ENCODE data around the gene CEACAM8. TPM values are rescaled to one million over a fixed set of nuclear protein-coding genes. Genes with fewer than 3 reads are reported as not detected.
"Not testable (repeated sequence)": the region's sequence is repeated elsewhere in the genome, so short reads cannot be mapped to it uniquely, and the experiment has no call there.

Gene CEACAM8
- under 1 TPM; 0.11 to 0.54 (median 0.30) TPM for polyA plus RNA-seq (ENCODE audit: insufficient read depth in 1 of 5, insufficient read length in 5 of 5, low replicate concordance in 1 of 5)
- long read RNA-seq, donor 1: 0 reads
- long read RNA-seq, donor 2: 0 reads
- long read RNA-seq, donor 3: 0 reads
- long read RNA-seq, donor 4: 0 reads
- long read RNA-seq, donor 5: 0 reads
- long read RNA-seq, donor 6: 0 reads
- long read RNA-seq, donor 7: 0 reads
- long read RNA-seq, donor 8: 0 reads

DNA sequence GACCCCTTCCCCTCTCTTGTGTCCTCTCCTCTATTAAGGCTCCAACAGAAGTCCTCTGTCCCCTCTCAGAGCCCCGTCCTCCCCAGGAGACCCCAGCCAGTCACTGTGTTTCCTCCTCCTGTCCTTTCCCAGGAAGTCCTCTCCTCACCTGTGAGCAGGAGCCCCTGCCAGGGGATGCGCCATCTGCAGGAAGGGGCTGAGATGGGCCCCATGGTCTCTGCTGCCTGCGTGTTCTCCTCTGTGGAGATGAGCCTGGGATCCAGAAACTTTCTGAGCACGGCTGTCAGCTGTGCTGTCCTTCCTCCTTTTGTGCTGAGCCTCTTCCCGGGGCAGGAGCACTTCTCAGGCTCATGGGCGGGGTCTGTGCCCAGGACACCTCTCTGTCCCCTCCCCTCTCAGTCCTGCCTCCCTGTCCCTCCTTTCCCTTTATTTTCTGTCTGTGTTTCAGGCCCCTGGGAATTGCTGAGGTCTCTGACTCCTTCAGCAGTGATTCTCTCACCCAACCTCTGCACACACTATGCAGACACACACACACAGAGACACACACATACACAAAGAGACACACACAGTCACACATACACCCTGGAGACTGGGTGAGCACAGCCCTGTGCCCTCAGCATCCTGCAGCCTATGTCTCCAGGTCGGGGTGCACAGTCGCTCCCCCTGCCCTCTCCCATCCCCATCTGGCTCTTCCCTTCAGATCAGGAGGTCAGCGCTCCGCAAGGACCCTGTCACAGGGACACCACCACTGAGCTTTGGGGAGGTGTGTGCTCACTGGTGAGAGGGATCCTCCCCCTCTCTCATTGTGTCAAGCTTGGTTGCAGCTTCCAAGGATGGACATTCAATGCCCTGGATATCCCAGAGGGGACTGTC lies at the start of gene CEACAM8:
CEACAM8 (minus strand) TSS at position 308 of the 873 bp plus-strand sequence; CDS start at position 212, 96 bp downstream.
- no peak for DNase-seq

DNA sequence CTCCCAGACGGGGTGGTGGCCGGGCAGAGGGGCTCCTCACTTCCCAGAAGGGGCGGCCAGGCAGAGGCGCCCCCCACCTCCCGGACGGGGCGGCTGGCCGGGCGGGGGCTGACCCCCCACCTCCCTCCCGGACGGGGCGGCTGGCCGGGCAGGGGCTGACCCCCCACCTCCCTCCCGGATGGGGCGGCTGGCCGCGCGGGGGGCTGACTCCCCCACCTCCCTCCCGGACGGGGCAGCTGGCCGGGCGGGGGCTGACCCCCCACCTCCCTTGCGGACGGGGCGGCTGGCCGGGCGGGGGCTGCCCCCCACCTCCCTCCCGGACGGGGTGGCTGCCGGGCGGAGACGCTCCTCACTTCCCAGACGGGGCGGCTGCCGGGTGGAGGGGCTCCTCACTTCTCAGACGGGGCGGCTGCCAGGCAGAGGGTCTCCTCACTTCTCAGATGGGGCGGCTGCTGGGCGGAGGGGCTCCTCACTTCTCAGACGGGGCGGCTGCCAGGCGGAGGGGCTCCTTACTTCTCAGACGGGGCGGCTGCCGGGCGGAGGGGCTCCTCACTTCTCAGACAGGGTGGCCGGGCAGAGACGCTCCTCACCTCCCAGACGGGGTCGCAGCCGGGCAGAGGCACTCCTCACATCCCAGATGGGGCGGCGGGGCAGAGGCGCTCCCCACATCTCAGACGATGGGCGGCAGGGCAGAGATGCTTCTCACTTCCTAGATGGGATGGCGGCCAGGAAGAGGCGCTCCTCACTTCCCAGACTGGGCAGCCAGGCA lies 44.8 kb upstream of the CEACAM8 start:
- not testable (repeated sequence) for DNase-seq

DNA sequence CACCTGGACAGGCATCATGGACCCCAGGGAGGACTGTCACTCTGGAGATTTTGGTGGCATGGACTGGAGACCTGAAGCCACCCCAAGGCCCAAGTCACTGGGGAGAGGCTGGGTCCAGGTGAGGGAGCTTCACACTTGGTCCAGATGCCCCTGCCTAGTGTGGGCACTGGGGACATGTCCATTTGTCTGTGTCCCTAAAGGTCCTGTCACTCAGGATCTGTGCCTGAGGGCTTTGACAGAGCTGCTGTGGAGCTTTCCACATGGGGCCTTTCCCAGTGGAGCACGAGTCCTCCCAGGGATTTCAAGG lies 40.5 kb upstream of the CEACAM8 start:
- DNase-seq: no peak

DNA sequence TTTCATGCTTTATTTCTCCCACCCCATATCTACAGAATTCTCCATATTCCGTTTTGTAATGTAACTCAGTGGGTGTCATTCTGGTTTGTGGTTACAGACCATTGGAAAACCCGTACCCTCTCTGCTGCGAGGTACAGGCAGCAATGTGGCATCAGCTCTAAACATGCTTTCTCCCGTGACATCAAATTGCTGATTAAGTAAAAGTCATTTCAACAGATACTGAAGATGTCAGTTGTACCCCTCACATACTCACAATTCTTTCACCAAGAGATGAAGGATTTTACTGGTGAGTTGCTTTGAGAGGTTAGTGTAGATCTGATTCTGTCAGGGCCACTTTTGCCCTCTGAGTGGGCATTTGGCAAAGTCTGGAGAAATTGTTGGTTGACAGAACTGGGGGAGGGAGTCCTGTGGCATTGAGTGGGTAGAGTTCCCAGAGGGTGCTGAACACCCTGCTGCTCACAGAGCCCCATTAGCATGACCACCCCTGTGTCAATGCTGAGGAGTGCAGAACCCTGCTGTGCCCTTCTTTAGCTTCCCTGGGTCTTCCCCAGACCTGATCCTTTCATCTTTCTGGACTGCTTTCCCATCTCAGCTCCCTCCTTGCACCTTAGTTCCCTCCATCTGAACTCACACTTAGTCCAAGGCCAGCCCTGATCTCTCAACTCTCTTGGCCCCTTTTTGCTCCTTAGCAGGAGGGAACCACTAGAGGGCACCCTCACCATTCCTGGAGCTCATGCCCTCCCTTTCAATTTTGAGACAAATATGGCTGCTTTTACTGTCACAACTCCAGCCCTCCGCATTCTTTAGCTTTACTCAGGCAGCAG lies 39.9 kb upstream of the CEACAM8 start:
- DNase-seq: no peak

DNA sequence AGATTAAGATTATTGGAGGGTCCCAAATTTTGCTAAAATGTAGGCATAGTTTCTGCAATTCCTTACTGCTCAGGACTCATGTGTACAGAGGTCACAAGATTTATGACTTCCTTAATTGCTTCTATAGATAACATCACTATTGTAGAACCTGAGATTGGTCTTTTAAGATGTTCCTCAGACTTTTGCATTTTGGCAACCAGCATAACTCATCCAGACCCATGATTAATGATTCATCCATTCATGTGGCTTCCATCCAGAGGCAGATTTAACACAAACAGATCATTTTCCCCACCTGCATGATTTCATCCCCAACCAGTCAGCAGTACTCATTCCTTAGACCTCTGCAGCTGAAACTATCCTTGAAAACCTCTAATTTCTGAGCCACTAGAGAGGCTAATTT lies 34.5 kb upstream of the CEACAM8 start:
- no peak for DNase-seq

DNA sequence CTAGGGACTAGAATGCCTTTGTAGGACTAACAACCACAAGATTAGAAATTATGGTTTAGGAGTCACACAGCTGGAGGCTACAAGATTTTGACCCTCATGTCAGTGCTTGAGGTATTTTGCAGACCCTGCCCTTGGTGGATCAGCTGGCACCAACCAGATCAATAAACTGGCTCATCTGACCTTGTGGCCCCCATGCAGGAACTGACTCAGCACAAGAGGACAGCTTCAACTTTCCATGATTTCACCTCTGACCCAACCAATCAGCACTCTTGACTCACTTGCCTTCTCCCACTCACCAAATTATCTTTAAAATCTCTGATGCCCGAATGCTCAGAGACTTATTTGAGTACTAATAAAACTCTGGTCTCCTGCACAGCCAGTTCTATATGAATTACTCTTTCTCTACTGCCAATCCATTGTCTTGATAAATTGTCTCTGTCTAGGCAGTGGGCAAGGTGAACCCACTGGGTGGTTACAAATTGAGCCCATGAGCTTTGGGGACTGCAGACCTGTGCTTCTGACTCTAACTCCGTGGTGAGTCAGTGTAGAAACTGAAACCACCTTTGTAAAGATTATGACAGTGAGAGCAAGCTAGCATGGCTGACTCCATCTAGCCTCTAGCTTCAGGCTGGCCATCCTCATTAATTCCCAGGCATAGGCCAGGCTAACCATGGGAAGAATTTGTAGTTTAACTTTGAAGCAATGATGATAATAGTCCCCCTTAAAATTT lies 33.9 kb upstream of the CEACAM8 start:
- no peak for DNase-seq

DNA sequence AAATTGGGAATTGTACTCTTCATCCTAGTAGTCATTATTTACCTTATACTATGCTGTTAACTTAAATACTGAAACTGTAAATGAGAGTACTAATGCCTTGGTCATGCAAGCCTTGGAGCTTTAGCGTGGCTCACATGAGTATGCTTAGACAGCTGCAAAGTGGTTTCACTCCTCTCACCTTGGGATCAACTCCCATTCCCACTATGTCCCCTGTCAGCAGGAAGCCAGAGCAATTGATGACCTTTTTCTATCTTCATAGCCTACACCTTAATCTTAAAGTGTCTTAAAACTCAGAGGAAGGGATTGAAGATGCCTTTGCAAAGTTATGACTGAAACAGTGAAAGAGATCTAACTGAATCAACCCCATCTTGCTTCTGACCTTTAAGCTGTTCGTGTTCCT lies 33.2 kb upstream of the CEACAM8 start:
- no peak for DNase-seq

DNA sequence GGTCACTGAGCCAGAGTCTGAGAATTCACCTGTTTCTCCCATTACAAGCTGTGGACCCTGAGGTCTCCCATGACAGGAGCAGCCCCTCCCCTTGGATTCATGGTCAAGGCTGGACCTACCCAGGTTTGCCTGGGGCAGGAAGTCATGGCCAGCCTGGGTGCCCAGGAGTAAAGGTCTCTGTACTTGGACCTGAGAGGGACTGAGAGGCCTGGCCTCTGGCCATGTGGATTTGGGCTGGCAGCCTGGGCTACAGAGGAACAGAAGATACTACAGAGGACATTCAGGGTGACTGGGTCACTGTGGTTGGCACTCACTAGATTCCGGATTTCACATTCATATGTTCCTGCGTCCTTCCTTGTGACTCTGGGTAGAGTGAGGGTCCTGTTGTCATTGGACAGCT lies 31.5 kb upstream of the CEACAM8 start:
- no peak for DNase-seq

DNA sequence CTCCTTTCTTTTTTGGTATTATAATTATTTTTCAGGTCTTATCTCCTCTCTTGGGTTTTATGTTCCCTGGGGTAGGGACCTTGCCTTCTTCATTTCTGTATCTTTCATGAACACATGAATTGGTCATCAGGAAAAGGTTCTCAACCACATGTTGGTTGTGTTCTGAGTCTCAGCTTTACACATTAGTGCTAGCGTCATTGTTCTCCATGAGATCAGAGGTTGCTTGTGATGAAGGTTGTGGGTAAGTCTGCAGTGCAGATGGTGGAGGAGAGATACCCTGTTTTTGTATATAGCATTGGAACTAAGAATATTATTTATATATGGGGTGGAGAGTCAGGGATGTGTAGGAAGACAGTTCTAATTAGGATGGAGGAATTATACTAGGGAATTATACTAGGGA lies 24.5 kb upstream of the CEACAM8 start:
- no peak for DNase-seq

DNA sequence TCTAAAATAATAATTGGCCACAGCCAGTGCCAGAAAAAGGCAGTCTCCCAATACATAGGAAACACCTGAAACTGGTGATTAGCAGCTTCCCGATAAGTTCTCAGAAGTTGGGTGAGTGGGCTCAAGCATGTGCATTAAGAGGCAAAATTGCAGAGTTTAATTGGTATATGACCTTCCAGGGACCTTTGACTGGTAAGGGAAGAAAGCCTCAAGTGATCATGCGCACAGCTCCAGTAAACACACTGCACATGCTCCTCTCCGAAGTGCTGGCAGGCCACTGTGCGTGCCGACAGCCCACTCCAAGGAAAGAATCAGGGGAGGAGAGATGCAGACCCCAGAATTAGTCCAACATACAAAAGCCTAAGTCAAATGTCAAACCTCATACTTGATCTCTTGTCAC lies 18.9 kb upstream of the CEACAM8 start:
- DNase-seq: no peak

DNA sequence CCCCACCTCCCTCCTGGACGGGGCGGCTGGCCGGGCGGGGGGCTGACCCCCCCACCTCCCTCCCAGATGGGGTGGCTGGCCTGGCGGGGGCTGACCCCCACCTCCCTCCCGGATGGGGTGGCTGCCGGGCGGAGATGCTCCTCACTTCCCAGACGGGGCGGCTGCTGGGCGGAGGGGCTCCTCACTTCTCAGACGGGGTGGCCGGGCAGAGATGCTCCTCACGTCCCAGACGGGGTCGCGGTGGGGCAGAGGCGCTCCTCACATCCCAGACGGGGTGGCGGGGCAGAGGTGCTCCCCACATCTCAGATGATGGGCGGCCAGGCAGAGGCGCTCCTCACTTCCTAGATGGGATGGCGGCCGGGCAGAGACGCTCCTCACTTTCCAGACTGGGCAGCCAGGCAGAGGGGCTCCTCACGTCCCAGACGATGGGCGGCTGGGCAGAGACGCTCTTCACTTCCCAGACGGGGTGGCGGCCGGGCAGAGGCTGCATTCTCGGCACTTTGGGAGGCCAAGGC lies 15.7 kb upstream of the CEACAM8 start:
- DNase-seq: not testable (repeated sequence)

DNA sequence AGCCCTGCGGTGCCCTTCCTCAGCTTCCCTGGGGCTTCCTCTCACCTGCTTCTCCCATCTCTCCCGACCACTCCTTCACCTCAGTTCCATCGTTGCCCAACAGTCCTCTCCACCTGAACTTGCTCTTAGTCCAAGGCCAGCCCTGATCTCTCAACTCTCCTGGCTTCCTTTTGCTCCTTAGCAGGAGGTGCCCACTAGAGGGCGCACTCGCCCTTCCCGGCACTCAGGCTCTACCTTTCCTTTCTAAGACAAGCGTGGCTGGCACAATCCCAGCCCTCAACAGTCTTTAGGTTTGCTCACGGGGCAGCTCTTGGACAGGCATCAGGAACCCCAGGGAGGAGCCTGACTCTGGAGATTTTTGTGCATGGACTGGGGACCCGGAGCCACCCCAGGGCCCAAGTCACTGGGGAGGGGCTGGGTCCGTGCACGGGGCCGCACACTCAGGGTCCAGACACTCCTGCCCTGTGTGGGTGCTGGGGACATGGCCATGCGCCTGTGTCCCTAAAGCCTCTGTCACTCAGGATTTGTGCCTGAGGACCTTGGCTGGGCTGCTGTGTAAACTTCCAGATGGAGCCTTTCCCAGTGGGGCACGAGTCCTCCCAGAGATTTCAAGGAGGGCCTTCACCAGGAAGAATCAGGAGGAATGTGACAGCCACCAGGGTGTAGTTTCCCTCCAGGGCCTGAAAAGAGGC lies 12.1 kb upstream of the CEACAM8 start:
- peak; percentile 9 to 18 for DNase-seq

DNA sequence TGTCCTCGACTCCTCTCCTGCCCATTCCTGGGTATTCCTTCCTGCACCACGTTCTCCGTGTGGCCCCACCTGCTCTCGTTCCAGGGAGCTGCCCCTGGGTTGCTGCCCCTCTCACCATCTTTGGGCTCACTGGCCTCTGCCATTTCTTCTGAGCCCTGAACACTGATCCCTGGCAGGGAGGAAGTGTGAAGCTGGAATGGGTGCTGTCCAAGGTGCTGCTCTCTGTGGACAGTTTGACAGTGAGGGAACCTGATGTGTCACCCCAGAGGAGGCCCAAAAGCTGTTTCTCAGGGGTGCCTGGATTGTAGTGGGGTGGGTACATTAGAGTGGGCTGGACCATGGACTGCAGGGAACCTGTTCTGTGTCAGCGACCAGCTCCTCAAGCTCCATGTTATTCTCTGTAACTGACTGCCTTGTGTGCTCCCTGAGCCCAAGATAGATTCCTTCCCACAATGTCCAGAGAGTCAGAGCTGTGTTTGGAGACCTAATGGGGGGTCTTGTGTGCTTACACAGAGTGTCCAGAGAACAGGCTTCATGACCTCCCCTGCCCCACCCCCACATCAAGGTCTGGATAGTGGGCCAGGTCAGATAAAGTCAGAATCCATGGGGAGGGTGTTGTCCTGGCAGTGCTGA lies 7.2 kb upstream of the CEACAM8 start:
- DNase-seq: peak; percentile 9 to 26

DNA sequence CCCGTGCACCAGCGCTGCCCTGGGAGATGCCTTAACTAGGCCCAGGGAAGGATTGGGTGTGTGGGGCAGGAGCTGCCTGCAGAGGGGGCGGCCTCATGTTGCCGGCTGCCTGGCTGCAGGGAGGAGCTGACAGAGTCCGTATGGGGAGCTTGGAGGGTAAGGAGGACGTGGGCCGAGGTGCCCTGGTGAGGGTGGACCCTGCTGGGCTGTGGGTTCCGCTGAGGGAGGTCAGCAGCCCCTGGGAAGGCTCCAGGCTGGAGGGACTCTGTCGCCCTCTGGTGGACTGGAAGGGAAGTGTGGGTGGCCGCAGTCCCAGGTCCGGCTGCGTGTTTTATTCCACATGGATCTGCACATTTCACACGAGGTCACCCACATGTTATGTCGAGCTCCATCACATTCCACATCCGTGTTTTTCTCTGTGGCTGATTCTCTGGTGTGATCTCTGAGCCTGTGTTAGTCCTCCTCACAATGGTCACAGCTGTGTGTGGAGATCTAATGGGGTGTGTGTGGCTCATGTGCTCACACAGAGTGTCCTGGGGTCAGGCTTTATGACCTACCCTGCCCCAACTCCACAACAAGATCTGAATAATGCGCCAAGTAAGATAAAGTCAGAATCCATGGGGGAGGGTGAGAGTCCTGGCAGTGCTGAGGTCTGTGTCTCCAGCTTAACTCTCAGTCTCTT lies 1.8 kb upstream of the CEACAM8 start:
- peak in 1 of 2 donors; percentile 3 for DNase-seq

DNA sequence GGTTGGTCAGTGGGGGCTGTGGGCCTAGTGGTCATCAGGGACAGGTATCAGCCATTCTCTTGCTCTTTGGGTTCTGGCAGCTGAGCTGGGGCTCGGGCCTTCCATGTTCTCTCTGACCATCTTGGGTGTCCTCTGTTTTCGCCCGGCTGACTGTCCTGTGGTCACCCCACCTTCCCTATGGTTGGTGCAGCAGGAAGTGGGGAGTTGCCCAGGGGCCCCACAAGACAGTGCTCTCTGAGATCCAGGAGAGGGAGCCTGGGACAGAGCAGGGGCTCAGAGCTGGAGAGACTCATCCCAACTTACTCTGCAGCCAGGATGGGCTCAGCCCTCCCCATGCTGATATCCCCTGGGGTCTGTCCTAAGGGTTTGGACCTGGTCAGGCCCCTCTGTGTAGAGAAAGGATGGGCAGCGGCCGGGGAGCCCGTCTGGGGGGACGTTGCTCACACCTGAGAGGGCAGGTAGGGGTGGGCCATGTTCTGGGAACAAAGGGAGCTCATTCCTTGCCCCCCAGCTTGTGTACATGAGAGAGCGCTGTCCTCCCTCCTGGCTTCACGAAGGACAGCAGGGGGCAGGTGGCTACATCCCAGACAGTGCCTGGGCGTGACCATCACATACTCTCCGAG lies 937 bp upstream of the CEACAM8 start:
- DNase-seq: no peak

DNA sequence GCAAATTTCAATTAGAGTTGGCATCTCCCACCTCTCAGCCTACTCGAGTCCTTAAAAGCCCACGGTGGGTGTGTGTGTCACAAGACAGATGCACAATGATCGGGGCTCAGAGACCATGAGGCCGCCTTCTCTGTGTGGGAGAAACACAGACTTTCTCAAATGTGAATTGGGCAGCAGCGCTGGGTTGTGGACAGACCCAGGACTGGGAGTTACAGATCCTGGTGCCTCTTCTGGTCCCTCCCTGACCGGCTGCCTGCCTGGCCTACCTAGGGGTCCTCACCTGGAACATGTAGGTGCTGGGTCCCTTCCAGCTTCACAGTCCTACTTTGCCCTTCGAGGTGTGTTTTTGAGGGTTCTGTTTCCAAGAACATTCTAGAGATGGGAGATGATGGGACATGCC lies 4.9 kb downstream of the CEACAM8 start:
- DNase-seq: no peak

DNA sequence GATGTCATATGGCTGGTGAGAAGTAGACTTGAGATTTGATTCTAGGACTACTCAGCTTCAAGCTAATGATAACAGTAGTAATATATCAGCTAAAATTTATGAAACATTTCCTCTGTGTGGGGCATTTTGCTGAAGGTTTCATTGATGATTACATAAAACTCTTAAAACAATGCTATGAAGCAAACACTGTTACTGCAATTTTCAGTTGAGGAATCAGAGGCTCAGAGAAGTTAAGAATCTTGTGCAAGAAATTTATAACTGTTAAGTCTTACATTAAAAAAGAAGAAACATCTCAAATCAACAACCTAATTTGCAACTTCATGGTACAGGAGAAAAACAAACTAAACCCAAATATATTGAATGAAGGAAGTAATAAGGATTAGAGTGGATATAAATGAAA lies 10.3 kb downstream of the CEACAM8 start:
- DNase-seq: no peak

DNA sequence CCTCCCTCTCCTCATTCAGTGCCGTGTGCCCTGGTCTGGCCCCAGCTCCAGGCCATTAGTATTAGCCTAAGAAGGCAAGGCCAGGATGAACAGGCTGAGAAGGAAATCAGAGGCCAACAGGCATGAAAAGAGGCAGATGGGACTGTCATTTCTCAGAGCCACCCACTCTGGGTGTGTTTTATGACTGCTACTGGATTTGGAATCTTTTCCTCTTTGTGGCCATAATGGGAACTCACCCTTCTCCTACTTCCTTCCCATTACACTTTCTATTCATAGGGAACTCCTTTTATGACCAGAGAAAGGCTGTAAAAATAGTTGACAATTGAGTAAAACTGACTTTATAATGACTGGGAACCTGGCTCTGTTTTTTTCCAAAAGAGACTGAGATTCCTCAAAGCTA lies 17.7 kb downstream of the CEACAM8 start:
- DNase-seq: no peak

DNA sequence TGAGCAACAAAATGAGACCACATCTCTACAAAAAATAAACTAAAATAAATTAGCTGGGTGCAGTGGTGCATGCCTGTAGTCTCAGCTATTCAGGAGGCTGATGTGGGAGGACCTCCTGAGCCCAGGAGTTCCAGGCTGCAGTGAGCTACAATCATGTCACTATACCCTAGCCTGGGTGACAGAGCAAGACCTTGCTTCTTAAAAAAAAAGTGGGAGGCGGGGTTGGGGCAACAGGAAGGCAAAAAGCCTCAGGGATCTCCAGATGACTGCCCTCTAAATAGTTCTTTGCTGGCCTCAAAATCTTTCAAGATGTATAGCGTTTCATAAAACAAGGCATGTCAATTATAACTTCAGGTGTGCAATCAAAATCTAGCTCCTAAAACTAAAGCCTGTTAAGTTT lies 18.5 kb downstream of the CEACAM8 start:
- no peak for DNase-seq
